HG03558 (cell line): ENCODE results near the gene NLN.
"Not testable (repeated sequence)": the region's sequence is repeated elsewhere in the genome, so short reads cannot be mapped to it uniquely, and the experiment has no call there.

ENCODE experiments used
- ATAC-seq: cut with Tn5 transposase; IDR thresholded peaks from one replicate; pipeline ENCODE4 v1.9.1; 2021; ENCODE audit warnings: moderate number of reproducible peaks; ENCODE audit not compliant: unreplicated experiment; ENCODE audit errors: extremely low read depth

NLN gene

GRCh38 chr5:65825408-65826328 is 103.7 kb downstream of the NLN start:
- no peak for ATAC-seq

- no peak for ATAC-seq
Measured at GRCh38 chr5:65828022-65828896, 106.3 kb downstream of the NLN start.

GRCh38 chr5:65830856-65831255 is 108.9 kb downstream of the NLN start:
- no peak for ATAC-seq

GRCh38 chr5:65831276-65831675 is 109.3 kb downstream of the NLN start:
- no peak for ATAC-seq

- no peak for ATAC-seq
Measured at GRCh38 chr5:65832152-65832551, 110.1 kb downstream of the NLN start.

GRCh38 chr5:65832603-65833228 is 110.7 kb downstream of the NLN start:
- ATAC-seq, result no peak

GRCh38 chr5:65833780-65834179 is 111.8 kb downstream of the NLN start:
- no peak for ATAC-seq

- ATAC-seq, result no peak
Measured at GRCh38 chr5:65834306-65834705, 112.3 kb downstream of the NLN start.

GRCh38 chr5:65835191-65835590 is 113.2 kb downstream of the NLN start:
- no peak for ATAC-seq

GRCh38 chr5:65837139-65837538 is 115.1 kb downstream of the NLN start:
- ATAC-seq, result no peak

GRCh38 chr5:65839170-65839569 is 117.2 kb downstream of the NLN start:
- not testable (repeated sequence) for ATAC-seq

GRCh38 chr5:65840071-65840470 is 118.1 kb downstream of the NLN start:
- no peak for ATAC-seq

GRCh38 chr5:65844763-65845162 is 122.8 kb downstream of the NLN start:
- ATAC-seq, result not testable (repeated sequence)

- ATAC-seq, result no peak
Measured at GRCh38 chr5:65846101-65846500, 124.1 kb downstream of the NLN start.

- not testable (repeated sequence) for ATAC-seq
Measured at GRCh38 chr5:65847019-65847418, 125.0 kb downstream of the NLN start.

GRCh38 chr5:65849918-65850317 is 127.9 kb downstream of the NLN start:
- ATAC-seq, result not testable (repeated sequence)

GRCh38 chr5:65854925-65855324 is 132.9 kb downstream of the NLN start:
- no peak for ATAC-seq

- ATAC-seq, result no peak
Measured at GRCh38 chr5:65855766-65856315, 133.8 kb downstream of the NLN start.

- ATAC-seq, result no peak
Measured at GRCh38 chr5:65856520-65856919, 134.5 kb downstream of the NLN start.

- ATAC-seq, result no peak
Measured at GRCh38 chr5:65858316-65858715, 136.3 kb downstream of the NLN start.
